Bronchial epithelial cell (primary cell): ENCODE measurements around the gene AMOT. TPM values are rescaled to one million over a fixed set of nuclear protein-coding genes. Genes with fewer than 3 reads are reported as not detected.

Source experiments
- DNase-seq: peaks from one replicate; pipeline ENCODE4 v3.0.0-alpha.2; 2010; ENCODE audit warnings: low read depth
- FAIRE-seq: peaks from 2 replicates; lab custom pipeline; 2011; peaks lifted over from hg19 to GRCh38; lab: Jason Lieb, UNC
- H3K27me3 ChIP-seq: 2 replicates; pipeline ENCODE4 v1.5.1; 2011; ENCODE audit warnings: low read length; ENCODE audit not compliant: control insufficient read depth, insufficient read depth
- H3K36me3 ChIP-seq: 2 replicates; pipeline ENCODE4 v1.5.1; 2011; ENCODE audit warnings: low read length; ENCODE audit not compliant: control insufficient read depth, insufficient read depth
- H3K4me3 ChIP-seq: 2 replicates; pipeline ENCODE4 v1.5.1; 2011; ENCODE audit warnings: mild to moderate bottlenecking, low read depth, low read length, control low read depth
- total RNA-seq: library from RNA; depleted of rRNA; stranded (reverse); fragments of >200 nt; gene quantifications from 2 replicates; pipeline ENCODE4 v1.2.1, GENCODE V29; 2014
- TF ChIP-seq, protein P1 (sequence below): IDR thresholded peaks from 2 replicates; pipeline ENCODE4 v1.5.1; 2011; ENCODE audit warnings: mild to moderate bottlenecking, moderate library complexity, low read length, control low read depth, inconsistent platforms; ENCODE audit not compliant: insufficient read depth, severe bottlenecking

The AMOT gene
- total RNA-seq, 1 donor from 2014 or later = under 0.01 TPM

DNA sequence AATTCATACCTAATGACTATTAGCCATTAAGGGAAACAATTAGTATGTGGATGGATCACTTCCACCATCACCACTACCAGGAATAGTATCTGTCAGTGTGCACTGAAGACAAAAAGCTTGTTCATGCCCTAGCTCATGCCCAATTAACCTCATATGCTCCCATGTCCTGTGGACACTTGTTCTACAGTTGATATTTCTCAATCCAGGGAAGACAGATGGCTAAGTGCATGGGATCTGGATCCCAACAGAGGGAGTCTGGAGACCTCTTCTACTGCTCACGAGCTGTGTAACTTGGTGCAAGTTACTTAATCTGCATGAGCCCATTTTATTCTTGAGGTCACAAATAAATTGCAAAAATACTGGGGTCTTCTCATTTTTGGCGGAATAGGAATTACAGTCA, 23.7 kb downstream of the AMOT start:
- no peaks in the 10 kb centered on the region for H3K27me3 ChIP-seq
- DNase-seq (no peak), FAIRE-seq (no peak)
- TF ChIP-seq, protein P1, sequence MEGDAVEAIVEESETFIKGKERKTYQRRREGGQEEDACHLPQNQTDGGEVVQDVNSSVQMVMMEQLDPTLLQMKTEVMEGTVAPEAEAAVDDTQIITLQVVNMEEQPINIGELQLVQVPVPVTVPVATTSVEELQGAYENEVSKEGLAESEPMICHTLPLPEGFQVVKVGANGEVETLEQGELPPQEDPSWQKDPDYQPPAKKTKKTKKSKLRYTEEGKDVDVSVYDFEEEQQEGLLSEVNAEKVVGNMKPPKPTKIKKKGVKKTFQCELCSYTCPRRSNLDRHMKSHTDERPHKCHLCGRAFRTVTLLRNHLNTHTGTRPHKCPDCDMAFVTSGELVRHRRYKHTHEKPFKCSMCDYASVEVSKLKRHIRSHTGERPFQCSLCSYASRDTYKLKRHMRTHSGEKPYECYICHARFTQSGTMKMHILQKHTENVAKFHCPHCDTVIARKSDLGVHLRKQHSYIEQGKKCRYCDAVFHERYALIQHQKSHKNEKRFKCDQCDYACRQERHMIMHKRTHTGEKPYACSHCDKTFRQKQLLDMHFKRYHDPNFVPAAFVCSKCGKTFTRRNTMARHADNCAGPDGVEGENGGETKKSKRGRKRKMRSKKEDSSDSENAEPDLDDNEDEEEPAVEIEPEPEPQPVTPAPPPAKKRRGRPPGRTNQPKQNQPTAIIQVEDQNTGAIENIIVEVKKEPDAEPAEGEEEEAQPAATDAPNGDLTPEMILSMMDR = no peak
- H3K4me3 ChIP-seq = no peak overlapping the region
- no peaks in the 10 kb centered on the region for H3K36me3 ChIP-seq

DNA sequence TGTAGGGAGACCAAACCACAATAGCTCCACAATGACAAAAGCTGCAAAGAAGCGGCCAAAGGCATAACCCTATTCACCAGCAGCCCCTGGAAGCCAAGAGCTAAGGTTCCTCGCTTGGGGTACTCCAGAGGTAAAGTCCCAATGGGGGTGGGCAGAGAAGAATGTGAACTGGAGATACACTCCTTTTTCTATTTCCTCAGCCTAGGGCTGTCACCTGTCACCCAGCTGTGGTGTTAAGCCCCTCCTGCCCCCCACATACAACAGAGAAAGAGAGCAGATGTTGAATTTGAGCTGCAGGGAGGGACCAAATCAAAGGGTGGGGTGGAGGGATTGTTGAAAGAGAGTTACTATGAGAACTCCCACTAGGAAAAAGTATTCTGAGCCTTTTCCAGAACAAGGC, 26.1 kb downstream of the AMOT start:
- TF ChIP-seq, protein P1 = no peak
- H3K36me3 ChIP-seq = no peaks in the 10 kb centered on the region
- no peak for FAIRE-seq
- no peak for DNase-seq
- H3K4me3 ChIP-seq = no peak overlapping the region
- H3K27me3 ChIP-seq = no peaks in the 10 kb centered on the region

DNA sequence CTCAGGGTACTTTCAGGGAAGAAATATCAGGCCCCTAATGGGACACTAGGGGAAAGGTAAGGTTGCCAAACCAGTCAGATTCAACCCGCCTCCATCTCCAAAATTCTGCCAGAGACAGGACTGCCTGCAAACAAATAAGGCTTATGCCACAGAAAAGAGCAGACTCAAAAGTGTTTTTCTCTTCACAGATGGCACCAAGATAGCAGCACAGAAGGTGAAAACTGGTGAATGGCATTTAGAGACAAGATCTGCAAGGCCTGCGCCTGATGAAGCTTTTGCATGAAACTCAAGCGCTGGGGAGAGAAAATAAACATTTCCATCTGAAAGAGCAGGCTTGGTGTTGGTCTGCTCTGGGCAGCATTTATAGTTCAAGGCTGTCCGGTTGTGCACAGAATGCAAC, 27.9 kb downstream of the AMOT start:
- H3K36me3 ChIP-seq = no peaks in the 10 kb centered on the region
- no peak for DNase-seq
- TF ChIP-seq, protein P1 = no peak
- no peak for FAIRE-seq
- H3K27me3 ChIP-seq = no peaks in the 10 kb centered on the region
- no peak overlapping the region for H3K4me3 ChIP-seq

DNA sequence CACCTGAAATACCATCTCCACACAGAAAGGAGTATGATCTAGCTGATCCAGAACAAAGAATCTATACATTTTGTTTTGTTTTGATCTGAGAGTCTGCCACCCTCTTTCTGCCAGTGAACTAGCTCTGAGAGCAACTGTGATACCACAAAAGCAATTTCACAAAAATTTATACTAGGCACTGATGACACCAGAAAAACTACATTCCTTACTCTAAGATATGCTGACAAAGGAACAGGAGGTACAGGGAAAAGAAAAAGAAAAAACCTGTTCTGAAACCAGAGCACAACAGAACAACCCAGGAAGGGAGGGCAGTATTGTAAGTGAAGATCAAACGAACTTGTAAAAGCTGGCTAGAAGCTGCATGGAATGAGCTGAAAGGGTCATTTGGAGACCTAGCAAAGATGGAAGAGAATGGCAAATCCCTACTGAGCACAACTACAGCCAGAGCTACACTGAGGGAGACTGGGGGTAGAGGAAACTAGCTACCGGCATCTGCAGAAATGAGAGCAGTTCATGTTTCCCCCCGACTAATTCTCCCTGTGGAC, 31.9 kb downstream of the AMOT start:
- DNase-seq (no peak), FAIRE-seq (no peak)
- Histone ChIP-seq H3K27me3 (no peaks in the 10 kb centered on the region), H3K4me3 (no peak overlapping the region), H3K36me3 (no peaks in the 10 kb centered on the region)
- TF ChIP-seq, protein P1 = no peak

DNA sequence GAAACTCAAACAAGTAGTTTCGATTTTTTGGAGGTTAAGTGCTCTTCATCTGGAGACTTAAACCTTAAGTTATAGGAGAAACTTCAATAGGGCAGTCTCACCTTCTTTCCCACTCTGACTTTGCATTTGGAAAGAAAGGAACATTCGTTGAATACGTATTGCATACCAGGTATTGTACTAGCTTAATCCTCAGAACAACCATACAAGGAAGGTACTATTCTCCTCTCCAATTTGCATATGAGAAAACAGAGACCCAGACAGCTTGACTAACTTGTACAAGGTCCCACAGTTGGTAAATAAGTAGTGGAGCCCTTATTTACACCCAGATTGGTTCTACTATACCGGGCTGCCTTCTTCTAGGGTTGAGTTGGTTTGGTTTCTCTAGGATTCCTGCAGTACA, 32.6 kb downstream of the AMOT start:
- DNase-seq (no peak), FAIRE-seq (no peak)
- TF ChIP-seq, protein P1 = no peak
- Histone ChIP-seq H3K27me3 (no peaks in the 10 kb centered on the region), H3K4me3 (no peak overlapping the region), H3K36me3 (no peaks in the 10 kb centered on the region)

DNA sequence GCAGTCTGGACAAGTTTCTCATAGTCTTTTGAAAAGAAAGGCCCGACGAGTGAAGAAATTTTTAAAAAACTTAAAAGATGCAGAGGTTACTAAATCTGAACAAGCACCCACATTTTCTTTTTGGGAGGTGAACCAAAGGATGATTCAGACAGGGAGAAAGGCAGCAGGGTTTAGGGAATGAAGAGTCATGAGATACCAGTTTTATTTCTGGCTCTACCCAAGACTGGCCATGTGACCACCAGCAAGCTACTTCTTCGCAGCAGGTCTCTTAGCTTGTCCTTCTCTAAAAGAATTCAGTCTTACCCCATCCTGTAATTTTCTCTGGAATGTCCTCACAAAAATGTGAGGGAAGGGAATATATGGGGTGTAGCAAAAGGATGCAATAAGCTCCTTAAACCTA, 37.6 kb downstream of the AMOT start:
- Histone ChIP-seq H3K27me3 (no peaks in the 10 kb centered on the region), H3K36me3 (no peaks in the 10 kb centered on the region), H3K4me3 (no peak overlapping the region)
- DNase-seq (no peak), FAIRE-seq (no peak)
- TF ChIP-seq, protein P1 = no peak
